GM21367 (cell line): Measurements from ENCODE around the gene TSSC4.
A peak's percentile ranks its signal among the peaks of the same experiment; 100 is the strongest.

Experiments
- ATAC-seq: cut with Tn5 transposase; IDR thresholded peaks from one replicate; pipeline ENCODE4 v1.9.1; 2021; ENCODE audit not compliant: unreplicated experiment

The TSSC4 gene

DNA sequence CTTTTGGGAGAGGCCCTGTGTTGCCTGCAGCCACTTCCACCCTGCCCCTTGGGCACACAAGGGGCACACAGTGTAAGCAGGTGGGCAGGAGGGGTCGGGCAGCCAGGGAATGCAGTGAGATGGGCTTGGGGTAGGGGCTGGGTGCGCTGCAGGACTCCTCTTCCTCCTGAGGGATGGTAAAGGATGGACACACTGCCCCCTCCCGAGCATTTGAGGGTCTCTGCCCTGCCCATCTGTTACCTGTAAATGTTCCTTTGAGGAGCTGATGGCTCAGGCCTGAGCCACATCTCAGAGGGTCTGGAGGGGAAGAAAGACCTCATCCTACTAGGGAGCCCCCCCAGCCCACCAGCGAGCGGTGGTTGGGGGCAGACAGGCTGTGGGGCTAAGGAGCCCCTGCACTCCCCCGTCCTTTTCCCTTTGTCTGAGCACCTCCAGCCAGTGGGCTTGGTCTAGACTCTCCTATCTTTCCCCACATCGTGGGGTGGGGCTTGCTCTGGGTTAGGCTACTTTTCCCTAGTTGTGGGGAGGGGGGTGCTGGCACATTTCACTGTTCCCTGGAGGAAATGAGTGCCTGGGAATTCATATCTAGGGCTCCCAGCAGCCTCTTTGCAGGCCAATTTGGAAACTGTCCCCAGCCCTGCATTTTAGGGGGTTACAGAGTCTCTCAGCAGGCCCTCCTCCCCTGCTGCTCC lies 1.7 kb upstream of the TSSC4 start:
- no peak for ATAC-seq

DNA sequence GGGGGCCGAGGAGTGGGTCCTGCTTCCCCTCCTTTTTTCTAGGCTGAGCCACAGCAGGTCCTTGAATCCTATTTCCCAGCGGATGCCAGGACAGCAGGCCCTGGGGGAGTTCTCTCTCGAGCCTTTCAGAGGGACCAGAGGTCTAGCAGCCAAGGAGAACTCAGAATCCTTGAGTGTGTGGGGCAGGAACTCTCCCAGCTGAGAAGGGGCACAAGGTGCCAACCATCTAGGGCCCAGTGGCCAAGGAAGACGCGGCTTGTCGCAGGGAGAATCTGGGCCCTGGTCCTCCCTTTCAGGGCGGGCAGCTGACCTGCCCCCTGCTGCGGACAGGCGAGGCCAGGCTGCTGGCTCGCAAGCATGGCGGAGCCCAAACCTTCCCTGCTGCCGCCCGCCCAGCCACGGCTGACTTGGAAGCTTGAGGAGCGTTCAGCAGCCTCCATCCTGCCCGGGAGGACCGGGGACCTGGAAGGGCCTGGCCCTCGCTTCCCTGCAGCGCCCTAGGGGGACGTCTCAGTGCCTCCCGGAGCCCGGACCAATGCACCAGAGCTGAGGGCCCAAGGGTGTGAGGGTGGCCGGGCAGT lies 972 bp upstream of the TSSC4 start:
- ATAC-seq: peak; percentile 1

DNA sequence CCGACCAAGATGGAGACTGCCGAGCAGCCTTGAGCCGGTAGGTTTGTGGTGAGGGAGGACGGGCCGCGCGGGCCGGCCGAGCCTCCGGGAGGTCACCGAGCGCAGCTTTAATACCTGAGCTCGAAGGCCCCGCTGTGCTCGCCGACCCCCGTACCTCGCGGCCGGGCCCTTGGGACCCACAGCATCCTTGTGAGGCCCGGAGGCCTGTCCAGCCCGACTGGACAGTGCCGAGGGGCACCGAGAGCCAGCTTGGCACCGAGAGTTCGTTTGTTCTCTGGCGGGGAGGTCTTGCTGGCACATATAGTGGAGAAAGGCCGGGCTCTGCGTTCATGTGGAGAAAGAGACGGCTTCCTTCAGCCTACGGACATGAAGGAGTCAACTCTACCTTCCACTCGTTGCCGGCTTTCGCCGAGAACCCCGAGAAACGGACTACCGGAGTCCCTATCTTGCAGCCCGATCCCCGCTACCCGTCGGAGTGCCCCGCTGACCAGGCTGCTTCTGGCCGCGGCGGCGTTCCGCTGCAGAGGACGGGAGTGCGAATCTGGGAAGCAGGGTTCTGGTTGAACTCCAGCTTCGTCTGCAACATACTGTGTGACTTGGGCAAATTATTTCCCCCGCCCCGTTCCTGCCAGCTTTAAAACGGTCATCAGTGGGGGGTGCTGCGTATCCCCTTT lies 349 bp downstream of the TSSC4 start:
- no peak for ATAC-seq

DNA sequence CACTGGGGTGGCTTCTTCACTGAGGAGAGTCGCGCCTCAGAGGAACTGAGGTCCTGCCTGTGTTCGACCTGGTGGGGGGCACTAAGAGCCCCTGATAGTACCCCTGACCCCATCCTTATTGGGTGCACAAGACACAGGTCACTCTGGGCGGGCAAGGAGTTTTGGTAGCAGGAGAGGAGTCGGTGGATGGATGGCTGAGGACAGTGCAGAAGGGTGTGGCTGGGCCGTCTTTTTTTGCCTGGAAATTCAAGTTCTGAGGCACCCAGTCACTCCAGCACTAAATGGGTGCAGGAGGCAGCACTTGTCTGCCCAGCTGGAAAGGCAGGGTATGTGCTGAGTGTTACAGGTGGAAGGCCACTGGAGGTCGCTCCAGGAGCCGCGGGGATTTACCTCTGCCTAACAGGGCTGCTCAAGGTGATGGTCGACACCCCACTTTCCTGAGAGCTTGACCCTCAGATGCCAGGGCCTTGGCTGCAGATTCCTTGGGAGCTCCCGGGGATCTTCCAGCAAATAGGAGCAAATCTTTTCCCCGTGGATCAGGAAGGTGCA lies 960 bp downstream of the TSSC4 start:
- no peak for ATAC-seq

GRCh38 chr11:2402106-2402505 lies 1.6 kb downstream of the TSSC4 start:
- no peak for ATAC-seq

GRCh38 chr11:2402890-2403645 lies 2.5 kb downstream of the TSSC4 start:
- no peak for ATAC-seq

GRCh38 chr11:2404735-2405196 lies 4.2 kb downstream of the TSSC4 start:
- no peak for ATAC-seq

DNA sequence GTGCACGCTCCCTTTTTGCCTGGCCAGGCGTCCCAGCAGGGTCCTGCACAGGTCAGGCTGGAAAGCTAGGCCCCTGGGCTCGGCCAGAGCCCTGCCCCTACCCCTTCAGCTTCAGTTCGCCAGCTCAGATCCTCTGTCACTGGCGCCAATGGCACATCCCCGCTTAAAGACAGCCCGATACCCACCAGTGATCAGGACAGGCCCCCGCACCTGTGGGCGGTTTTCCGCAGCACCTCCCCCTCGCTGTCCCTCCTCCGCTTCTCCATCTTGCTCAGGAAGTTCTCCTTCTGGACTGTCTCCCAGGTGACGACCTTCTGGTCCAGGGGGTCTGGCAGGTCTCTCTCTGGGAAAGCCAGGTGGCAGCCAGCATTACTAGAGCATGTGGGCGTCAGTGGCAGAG lies 5.9 kb downstream of the TSSC4 start:
- ATAC-seq: no peak

DNA sequence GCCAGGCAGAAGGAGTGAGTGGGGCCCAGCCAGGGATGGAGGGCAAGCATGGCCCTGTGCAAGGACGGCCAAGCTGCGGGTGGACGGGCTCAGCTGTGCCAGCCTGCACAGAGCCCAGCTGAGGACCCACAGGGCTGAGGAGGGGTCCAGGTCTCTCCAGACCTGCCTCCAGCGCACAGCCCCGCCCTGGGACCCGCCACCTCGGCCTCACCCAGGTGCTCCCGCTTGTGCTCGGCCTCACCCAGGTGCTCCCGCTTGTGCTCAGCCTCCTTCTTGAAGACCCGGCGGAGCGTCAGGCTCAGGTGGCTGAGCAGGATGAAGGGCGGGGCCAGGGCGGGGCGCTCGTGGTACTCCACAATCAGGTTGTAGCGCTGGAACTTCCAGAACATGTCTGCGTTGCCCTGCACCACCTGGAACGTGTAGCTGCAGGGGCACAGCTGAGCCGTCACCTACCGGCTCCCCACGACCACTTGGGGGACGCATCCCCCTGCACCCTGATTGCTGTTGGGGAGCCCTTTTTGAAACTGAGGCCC lies 6.4 kb downstream of the TSSC4 start:
- ATAC-seq: no peak

DNA sequence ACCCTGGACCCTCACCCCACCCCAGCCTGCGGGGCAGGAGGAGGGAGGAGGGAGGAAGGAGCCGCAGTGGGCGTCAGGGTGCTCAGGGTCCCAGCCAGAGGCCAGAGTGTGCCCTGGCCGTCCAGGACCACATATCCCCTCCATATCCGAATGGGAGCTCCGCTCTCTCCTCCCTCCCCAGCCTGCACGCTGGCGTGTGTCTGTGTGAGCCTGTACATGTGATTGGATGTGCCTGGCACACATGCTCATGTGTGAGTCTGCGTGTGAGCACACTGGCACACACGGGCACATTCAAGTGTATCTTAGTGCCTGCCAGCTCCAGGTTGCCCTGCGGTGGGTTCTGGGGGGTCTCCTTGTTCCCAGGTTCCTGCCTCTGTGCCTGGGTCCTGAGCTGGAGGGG lies 8.1 kb downstream of the TSSC4 start:
- ATAC-seq: no peak

DNA sequence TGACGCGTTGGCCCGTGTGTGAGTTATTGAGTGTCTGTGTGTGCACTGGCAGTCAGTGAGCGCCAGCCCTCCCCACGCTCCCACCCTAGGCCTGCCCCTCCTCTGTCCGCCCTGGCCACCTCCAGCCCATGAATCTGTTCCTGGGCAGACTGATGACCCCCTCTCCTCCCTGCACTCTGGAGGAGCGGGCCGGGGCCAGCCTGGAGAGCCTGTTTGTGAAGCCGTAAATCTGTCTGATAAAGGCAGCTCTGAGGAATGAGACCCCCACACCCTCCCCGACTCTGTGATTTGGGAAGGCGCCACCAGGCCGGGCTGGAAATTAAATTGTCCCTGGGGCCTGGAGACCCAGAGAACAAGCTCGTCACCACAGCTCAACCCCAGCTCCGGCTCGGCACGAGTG lies 8.6 kb downstream of the TSSC4 start:
- no peak for ATAC-seq

DNA sequence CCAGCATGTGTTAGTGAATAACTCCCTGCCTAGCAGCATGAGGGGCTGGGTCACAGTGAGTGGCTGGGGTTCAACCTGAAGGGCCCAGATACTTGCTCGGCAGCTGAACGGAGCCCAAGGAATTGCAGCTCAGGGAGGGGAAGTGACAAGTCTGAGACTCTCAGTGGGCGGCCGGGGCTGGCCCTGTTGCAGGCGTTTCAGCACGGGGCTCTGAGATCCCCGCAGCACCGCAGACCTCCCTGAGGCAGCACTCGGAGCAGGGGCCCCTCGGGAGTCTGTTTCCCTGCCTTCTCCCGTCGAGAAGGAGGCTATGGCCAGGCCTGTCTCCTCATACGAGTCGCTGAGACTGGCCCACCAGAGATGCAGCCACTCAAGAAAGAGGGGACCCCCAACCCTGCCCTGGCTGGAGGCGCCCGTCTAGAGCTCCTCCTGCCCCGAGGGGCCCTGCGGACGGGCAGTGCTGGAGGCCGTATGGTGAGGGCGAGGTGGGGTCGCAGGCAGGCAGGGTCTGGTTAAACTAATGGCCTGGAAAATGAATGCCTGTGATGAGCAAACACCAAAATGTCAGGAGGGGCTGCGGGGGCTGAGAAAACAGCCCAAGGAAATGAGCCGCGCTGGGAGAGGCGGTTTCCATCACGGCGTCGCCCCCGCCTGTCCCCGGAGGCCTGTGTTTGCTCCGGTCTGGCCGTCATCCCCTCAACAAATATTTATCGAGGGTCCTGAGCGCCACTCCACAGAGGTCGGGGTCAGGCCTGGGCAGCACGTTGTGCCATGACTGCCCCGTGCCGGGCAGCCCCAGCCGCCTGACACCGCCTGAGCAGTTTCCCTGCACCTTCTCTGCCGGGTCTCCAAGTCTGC lies 9.3 kb downstream of the TSSC4 start:
- no peak for ATAC-seq

- no peak for ATAC-seq
Measured at GRCh38 chr11:2410616-2411015, 10.1 kb downstream of the TSSC4 start.

DNA sequence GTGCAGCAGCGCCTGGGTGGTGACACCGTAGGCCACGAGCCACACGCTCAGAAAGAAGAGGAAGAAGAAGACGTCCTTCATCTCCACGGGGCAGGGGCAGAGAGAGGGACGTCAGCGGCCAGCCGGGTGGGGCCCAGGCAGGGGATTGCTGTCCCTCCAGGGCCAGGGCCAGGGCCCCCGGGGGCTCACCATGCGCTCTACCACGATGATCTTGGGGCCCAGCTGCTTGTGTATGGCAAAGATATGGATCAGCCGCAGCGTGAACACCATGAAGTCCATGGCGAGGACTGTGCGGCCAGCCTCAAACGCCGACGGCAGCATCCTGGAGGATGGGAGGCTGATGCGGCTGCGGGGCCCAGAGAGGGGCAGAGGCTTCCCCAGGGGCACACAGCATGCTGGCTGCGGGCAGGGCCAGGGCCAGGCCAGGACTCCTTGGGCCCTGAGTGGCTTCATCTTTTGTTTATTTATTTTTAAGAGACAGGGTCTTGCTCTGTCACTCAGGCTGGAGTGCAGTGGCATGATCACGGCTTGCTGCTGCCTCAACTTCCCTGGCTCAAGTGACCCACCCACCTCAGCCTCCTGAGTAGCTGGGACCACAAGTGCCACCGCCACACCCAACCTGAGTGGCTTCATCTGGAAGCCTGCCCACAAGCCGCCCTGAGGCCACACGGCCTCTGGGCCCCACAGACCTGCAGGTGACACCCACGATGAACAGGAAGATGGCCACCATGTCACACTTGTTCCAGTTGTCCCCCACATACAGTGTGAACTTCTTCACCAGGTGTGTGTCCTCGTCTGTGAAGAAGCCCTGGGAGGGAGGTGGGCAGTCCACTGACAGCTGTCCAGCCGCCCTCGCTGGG lies 11.1 kb downstream of the TSSC4 start:
- no peak for ATAC-seq

DNA sequence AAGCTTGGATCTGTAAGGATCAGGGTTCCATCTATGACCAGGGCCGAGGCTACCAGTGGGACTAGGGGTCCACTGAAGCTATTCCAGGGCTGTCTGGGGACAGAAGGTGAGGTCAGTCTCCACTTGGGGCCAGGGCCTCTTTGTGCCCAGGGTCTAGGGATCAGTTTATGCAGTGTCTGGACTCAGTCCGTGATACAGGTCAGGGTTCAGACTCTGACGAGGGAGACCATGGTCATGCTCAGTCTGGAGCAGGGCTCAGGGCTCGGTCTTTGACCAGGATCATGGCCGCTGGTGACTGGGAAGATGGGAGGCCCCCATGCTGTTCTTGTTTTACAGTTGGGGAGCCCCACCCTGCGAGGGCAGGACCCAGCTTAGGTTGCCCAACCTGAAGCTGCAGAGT lies 11.8 kb downstream of the TSSC4 start:
- ATAC-seq: no peak

DNA sequence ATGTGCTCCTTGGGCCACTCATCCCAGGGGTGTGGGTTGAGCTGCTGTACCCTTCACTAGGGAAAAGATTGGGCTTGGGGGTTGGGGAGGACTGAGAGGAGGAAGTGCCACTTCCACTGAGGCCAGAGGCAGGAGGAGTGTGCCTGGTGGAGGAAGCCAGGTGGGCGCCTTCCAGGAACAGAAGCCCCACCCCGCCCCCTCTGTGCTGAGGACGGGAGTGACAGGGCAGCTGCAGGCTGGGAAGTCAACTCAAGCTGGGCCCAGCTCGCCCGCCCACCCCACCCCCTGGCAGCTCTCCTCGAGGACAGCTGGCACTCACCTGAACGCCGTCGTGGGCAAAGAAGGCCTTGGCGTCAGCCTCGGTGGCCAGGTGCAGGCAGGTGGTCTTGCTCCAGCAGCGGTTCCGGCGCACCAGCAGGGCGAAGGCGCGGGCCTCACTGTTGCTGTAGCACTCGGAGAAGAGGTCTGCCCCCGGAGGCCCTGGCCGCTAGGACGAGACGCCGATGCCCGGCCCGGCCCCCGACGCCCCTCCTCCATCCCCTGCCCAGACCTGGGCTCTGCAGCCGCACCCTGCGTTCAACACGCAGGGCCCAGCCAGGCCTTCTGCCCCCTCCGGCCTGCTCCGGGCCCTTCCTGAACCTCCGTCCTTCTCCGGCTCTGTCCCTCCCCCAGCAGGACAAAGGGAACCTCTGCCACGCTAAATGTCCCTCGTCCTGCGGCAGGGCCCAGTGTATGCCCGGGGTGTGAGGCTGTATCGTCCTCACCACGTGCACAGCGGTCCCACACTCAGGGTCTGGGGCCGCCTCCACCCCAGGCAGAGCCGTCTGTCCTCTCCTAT lies 13.4 kb downstream of the TSSC4 start:
- no peak for ATAC-seq

- ATAC-seq: no peak
Measured at GRCh38 chr11:2414616-2415015, 14.1 kb downstream of the TSSC4 start.

DNA sequence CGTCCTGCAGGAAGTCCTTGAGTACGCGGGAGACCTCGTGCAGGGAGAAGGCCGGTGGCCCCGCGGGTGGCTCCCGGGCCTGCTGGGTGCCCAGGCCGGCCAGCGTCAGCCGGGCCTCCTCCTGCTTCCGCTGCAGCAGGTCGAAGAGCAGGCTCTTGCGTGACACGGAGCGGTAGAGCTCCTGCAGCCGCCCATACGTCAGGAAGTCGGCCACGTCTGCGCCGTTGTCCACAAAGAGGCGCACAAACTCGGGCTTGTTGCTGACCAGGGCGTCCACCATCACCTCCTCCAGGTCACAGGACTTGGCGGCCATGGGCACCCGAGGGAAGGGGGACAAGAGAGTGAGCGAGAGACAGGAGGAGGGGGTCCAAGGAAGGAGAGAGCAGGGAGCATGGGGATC lies 14.6 kb downstream of the TSSC4 start:
- no peak for ATAC-seq
